Small intestine (tissue), 7 donors: ENCODE measurements around the gene MID1. TPM values are rescaled to one million over a fixed set of nuclear protein-coding genes. Genes with fewer than 3 reads are reported as not detected.

Experiments used
- DNase-seq, 2 donors: peaks; one replicate each; pipeline versions ENCODE4 v3.0.0 to v3.0.0-alpha.2; 2013
- FAIRE-seq: peaks from 2 replicates; lab custom pipeline; 2012; peaks lifted over from hg19 to GRCh38; lab: Jason Lieb, UNC
- H3K27ac ChIP-seq, 3 donors: one replicate each; pipeline ENCODE4 v1.5.1; 2013; ENCODE audit warnings: low read length in 2 of 3, mild to moderate bottlenecking in 2 of 3, control low read depth in 1 of 3, inconsistent platforms in 1 of 3, low read depth in 1 of 3, moderate library complexity in 1 of 3
- H3K27me3 ChIP-seq, 3 donors: one replicate each; pipeline ENCODE4 v1.6.1; 2013; ENCODE audit warnings: low read length in 3 of 3, inconsistent platforms in 1 of 3; ENCODE audit not compliant: control insufficient read depth in 3 of 3, insufficient read depth in 3 of 3
- H3K36me3 ChIP-seq, 3 donors: one replicate each; pipeline ENCODE4 v1.6.1; 2013; ENCODE audit warnings: low read length in 3 of 3, inconsistent platforms in 1 of 3, low read depth in 1 of 3, mild to moderate bottlenecking in 1 of 3, moderate library complexity in 1 of 3; ENCODE audit not compliant: control insufficient read depth in 3 of 3, insufficient read depth in 2 of 3
- H3K4me1 ChIP-seq, 3 donors: one replicate each; pipeline ENCODE4 v1.6.1; 2013; ENCODE audit warnings: low read length in 2 of 3, inconsistent platforms in 1 of 3, low read depth in 1 of 3, mild to moderate bottlenecking in 1 of 3, moderate library complexity in 1 of 3; ENCODE audit not compliant: control insufficient read depth in 3 of 3, insufficient read depth in 2 of 3
- H3K4me3 ChIP-seq, 3 donors: one replicate each; pipeline ENCODE4 v1.5.1; 2013; ENCODE audit warnings: low read length in 3 of 3, control low read depth in 1 of 3, inconsistent platforms in 1 of 3, low read depth in 1 of 3, mild to moderate bottlenecking in 1 of 3, moderate library complexity in 1 of 3
- H3K9me3 ChIP-seq, 2 donors: one replicate each; pipeline ENCODE4 v1.6.1; 2013; ENCODE audit warnings: low read depth in 1 of 2, low read length in 1 of 2; ENCODE audit not compliant: control insufficient read depth in 2 of 2, insufficient read depth in 1 of 2
- WGBS, 3 donors: extraction: QIAGEN DNeasy Blood & Tissue Kit; methylation state at CpG; one replicate each; pipeline ENCODE4 v1.1.7; 2013; 5-methylcytosine and 5-hydroxymethylcytosine counted together
- polyA plus RNA-seq, 4 donors: library from polyadenylated mRNA; stranded (reverse) in 3 of 4; unstranded in 1 of 4; fragments of 200-250 nt in 3 of 4; fragments of 120-200 nt in 1 of 4; gene quantifications; one replicate each; pipeline versions ENCODE4 v1.2.1 to v1.2.3, GENCODE V29; 2013
- donor health status: healthy with polysubstance abuse.
- donor health status: control.
- donor health status: control.
- donor health status: Bipolar disorder and iron deficiency.
- donor health status: healthy.

MID1 gene
- polyA plus RNA-seq, 4 donors = 1.9 to 11.6 (median 4.6) TPM

GRCh38 chrX:10447564-10448214 lies 172.7 kb downstream of the MID1 start:
- Histone ChIP-seq H3K4me3 (no peak overlapping the region), H3K36me3 (peaks cover 0 to 5% (median 0%) of the 10 kb centered on the region in 3 donors), H3K9me3 (no peaks in the 10 kb centered on the region), H3K27ac (no peak overlapping the region), H3K27me3 (no peaks in the 10 kb centered on the region), H3K4me1 (no peaks in the 10 kb centered on the region)
- FAIRE-seq (no peak), DNase-seq (no peak)
- WGBS, 3 donors = 54 to 70% (median 66%) methylated on average over 4 of the region's 4 CpGs

DNA sequence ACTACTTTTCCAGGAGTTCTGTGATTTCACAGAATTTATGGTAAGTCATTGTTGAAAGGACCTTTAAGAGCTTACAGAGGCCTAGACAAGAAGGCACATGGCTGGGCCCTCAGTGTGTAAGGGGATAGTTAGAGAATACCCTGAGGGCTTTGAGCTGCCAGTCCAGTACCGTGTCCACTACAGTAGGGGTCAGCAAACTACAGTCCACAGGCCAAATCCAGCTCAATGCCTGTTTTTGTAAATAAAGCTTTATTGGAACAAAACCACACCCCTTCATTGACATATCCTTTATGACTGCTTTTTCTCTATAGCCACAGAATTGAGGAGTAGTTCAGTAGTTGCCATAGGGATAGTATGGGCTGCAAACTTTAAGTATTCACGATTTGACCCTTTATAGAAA lies 176.2 kb downstream of the MID1 start:
- DNase-seq = no peak
- Histone ChIP-seq H3K27me3 (no peaks in the 10 kb centered on the region), H3K9me3 (no peaks in the 10 kb centered on the region), H3K36me3 (peaks cover 0 to 1% (median 0%) of the 10 kb centered on the region in 3 donors), H3K4me3 (no peak overlapping the region), H3K27ac (no peak overlapping the region), H3K4me1 (no peaks in the 10 kb centered on the region)
- WGBS, 3 donors = 71 to 89% (median 84%) methylated on average over 2 of the region's 2 CpGs
- FAIRE-seq = no peak

GRCh38 chrX:10441464-10441863 lies 178.9 kb downstream of the MID1 start:
- Histone ChIP-seq H3K4me3 (no peak overlapping the region), H3K27me3 (no peaks in the 10 kb centered on the region), H3K4me1 (no peaks in the 10 kb centered on the region), H3K36me3 (no peaks in the 10 kb centered on the region), H3K27ac (no peak overlapping the region), H3K9me3 (no peaks in the 10 kb centered on the region)
- WGBS, 3 donors = 65 to 67% (median 67%) methylated on average over 1 of the region's 1 CpG
- DNase-seq (no peak), FAIRE-seq (no peak)

DNA sequence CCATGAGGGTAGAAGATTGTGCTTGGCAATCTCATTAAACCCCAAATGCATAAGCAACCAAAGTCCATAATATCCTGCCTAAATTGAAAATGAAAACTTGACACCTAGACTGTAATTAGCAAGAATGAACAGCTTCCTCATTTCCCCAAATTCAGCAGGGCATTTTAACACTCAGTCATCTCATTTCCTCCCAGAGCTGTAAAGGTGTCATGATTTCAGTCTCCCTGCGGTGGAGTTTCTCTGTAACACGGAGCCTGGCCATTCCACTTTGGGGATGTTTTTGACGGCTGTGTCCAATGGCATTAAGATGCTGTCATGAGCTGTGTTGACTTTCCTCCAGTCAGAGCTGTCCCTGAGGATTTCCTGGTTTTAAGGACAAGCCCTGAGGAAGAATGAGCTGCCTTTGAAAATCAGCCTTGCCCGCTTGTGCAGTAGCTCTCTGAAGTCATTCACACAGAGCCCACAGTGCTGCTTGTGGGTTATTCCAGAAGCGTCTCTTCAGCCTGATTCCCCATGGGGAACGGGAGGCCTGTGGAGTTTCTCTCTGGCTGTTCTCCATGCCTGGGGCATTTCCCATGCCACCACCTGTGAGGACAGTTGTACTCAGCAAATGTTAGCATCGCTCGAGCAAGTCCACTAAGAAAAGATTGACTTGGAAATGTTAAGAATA lies 187.0 kb downstream of the MID1 start:
- Histone ChIP-seq H3K36me3 (no peaks in the 10 kb centered on the region), H3K27ac (no peak overlapping the region), H3K4me1 (no peaks in the 10 kb centered on the region), H3K27me3 (no peaks in the 10 kb centered on the region), H3K4me3 (no peak overlapping the region), H3K9me3 (no peaks in the 10 kb centered on the region)
- 71 to 77% (median 74%) methylated on average over 7 to 8 of the region's 8 CpGs for WGBS, 3 donors
- DNase-seq (no peak), FAIRE-seq (no peak)

- 67 to 84% (median 80%) methylated on average over 5 of the region's 5 CpGs for WGBS, 3 donors
- FAIRE-seq = no peak
- DNase-seq = no peak
- H3K27me3 ChIP-seq = no peaks in the 10 kb centered on the region
- no peaks in the 10 kb centered on the region for H3K9me3 ChIP-seq
- H3K36me3 ChIP-seq = no peaks in the 10 kb centered on the region
- H3K27ac ChIP-seq = no peak overlapping the region
- H3K4me1 ChIP-seq = no peaks in the 10 kb centered on the region
- no peak overlapping the region for H3K4me3 ChIP-seq
These were observed 190.5 kb downstream of the MID1 start for GRCh38 chrX:10429908-10430307.

DNA sequence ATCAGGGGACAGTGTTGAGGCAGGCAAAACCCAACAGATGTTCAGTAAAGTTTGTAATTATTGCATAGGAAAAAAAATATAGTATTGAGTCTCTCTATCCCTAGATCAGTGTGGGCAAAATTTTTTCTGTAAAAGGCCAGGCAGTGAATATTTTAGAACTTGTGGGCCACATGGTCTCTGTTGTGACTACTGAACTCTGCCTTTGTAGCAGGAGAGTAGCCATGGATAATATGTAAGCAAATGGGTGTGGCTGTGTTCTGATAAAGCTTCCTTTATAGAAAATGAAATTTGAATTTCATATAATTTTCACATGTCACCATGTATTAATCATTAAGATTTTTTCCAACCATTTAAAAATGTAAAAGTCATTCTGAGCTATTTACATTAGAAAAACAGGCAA lies 193.1 kb downstream of the MID1 start:
- no peaks in the 10 kb centered on the region for H3K27me3 ChIP-seq
- no peaks in the 10 kb centered on the region for H3K4me1 ChIP-seq
- no peak overlapping the region for H3K4me3 ChIP-seq
- DNase-seq = no peak
- no peaks in the 10 kb centered on the region for H3K9me3 ChIP-seq
- no peaks in the 10 kb centered on the region for H3K36me3 ChIP-seq
- no peak for FAIRE-seq
- H3K27ac ChIP-seq = no peak overlapping the region

GRCh38 chrX:10423716-10424115 lies 196.7 kb downstream of the MID1 start:
- Histone ChIP-seq H3K4me1 (no peaks in the 10 kb centered on the region), H3K27ac (no peak overlapping the region), H3K36me3 (no peaks in the 10 kb centered on the region), H3K27me3 (no peaks in the 10 kb centered on the region), H3K4me3 (no peak overlapping the region), H3K9me3 (no peaks in the 10 kb centered on the region)
- 62 to 83% (median 74%) methylated on average over 4 of the region's 4 CpGs for WGBS, 3 donors
- FAIRE-seq (no peak), DNase-seq (no peak)

DNA sequence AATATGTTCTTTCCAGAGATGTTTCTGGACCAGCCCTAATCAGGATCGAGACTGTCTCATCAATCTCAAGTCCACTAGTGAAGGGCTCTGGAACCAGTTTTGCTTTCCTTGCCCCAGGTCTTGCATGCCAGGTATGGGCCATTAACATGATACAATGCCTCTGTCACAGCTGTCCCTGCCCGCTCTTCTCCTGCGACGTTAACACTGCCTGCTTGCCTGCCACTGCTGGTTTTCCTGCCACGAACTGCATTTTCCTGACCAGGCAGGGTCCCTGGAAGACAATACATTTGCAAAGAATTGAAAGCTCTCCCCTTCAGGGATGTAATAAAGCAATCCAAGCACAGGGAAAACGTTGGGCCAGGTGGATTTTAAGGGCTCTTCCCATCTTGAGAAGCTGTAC lies 200.3 kb downstream of the MID1 start:
- no peak for DNase-seq
- H3K27ac ChIP-seq = no peak overlapping the region
- no peaks in the 10 kb centered on the region for H3K27me3 ChIP-seq
- 51 to 66% (median 63%) methylated on average over 6 of the region's 6 CpGs for WGBS, 3 donors
- H3K36me3 ChIP-seq = no peaks in the 10 kb centered on the region
- no peaks in the 10 kb centered on the region for H3K9me3 ChIP-seq
- no peaks in the 10 kb centered on the region for H3K4me1 ChIP-seq
- H3K4me3 ChIP-seq = no peak overlapping the region
- FAIRE-seq = no peak
